NCI-H128 (cell line): Measurements from ENCODE around the gene GOLGA8J.
"Not testable (repeated sequence)": the region's sequence is repeated elsewhere in the genome, so short reads cannot be mapped to it uniquely, and the experiment has no call there.

Source experiments
- DNase-seq: peaks from one replicate; lab custom pipeline; 2025; ENCODE audit not compliant: unreplicated experiment; lab: John Stamatoyannopoulos, UW

Gene GOLGA8J, protein sequence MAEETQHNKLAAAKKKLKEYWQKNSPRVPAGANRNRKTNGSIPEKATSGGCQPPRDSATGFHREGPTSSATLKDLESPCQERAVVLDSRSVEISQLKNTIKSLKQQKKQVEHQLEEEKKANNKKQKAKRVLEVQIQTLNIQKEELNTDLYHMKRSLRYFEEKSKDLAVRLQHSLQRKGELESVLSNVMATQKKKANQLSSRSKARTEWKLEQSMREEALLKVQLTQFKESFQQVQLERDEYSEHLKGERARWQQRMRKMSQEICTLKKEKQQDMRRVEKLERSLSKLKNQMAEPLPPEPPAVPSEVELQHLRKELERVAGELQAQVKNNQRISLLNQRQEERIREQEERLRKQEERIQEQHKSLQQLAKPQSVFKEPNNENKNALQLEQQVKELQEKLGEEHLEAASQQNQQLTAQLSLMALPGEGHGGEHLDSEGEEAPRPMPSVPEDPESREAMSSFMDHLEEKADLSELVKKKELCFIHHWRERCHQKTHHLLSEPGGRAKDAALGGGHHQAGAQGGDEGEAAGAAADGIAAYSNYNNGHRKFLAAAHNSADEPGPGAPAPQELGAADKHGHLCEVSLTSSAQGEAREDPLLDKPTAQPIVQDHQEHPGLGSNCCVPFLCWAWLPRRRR

GRCh38 chr15:30082655-30083054 is at the start of gene GOLGA8J:
TSS of gene GOLGA8J (plus strand) at chr15:30082955. CDS start at chr15:30083053, 98 bp downstream.
- DNase-seq: not testable (repeated sequence)

GRCh38 chr15:30033211-30033610 is 49.5 kb upstream of the GOLGA8J start:
- DNase-seq: no peak

GRCh38 chr15:30033763-30034162 is 49.0 kb upstream of the GOLGA8J start:
- no peak for DNase-seq

GRCh38 chr15:30036036-30036703 is 46.6 kb upstream of the GOLGA8J start:
- no peak for DNase-seq

- DNase-seq: no peak
Observed at GRCh38 chr15:30038667-30039523, 43.9 kb upstream of the GOLGA8J start.

DNA sequence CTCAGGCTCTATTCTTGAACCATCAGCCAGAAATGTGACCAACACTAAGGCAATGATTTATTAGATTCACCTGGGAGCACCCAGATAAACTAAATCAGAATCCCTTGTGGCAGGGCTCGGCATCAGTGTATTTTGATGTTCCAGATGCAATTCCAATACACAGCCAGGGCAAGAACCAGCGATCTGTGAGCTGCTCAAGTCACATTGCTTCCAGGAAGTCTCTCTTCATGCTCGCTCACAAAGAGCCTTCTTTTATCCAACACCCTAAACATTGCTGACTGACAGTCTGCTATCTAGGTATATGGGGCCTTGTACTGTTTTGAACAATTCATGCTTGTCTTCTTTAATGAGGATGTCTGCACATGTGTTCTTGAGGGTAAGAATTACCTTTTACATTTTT is 40.9 kb upstream of the GOLGA8J start:
- DNase-seq: no peak

DNA sequence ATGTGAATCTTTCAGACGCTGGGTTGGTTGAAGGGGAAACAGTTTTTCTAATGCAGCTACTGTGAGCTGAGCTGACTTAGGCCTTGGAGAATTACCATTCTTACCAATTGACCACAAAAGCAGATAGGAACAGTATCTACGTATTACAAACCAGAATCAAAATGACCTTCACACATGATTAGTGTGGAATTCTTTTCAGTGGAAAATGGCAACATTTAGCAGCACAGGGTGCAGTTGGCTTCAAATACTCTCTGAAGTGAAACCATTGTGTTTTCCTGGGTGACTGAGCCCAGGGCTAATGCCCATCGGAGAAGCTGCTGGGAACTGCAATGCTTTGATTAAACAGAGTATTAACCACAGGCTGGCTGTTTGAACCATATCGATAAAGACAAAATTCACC is 40.2 kb upstream of the GOLGA8J start:
- DNase-seq: no peak

GRCh38 chr15:30043211-30043655 is 39.5 kb upstream of the GOLGA8J start:
- no peak for DNase-seq

GRCh38 chr15:30044377-30044776 is 38.4 kb upstream of the GOLGA8J start:
- DNase-seq: no peak

DNA sequence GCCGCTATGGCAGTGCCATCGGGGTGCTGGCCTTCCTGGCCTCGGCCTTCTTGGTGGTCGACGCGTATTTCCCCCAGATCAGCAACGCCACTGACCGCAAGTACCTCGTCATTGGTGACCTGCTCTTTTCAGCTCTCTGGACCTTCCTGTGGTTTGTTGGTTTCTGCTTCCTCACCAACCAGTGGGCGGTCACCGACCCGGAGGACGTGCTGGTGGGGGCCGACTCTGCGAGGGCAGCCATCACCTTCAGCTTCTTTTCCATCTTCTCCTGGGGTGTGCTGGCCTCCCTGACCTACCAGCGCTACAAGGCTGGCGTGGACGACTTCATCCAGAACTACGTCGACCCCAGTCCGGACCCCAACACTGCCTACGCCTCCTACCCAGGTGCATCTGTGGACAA is 37.9 kb upstream of the GOLGA8J start:
- not testable (repeated sequence) for DNase-seq

DNA sequence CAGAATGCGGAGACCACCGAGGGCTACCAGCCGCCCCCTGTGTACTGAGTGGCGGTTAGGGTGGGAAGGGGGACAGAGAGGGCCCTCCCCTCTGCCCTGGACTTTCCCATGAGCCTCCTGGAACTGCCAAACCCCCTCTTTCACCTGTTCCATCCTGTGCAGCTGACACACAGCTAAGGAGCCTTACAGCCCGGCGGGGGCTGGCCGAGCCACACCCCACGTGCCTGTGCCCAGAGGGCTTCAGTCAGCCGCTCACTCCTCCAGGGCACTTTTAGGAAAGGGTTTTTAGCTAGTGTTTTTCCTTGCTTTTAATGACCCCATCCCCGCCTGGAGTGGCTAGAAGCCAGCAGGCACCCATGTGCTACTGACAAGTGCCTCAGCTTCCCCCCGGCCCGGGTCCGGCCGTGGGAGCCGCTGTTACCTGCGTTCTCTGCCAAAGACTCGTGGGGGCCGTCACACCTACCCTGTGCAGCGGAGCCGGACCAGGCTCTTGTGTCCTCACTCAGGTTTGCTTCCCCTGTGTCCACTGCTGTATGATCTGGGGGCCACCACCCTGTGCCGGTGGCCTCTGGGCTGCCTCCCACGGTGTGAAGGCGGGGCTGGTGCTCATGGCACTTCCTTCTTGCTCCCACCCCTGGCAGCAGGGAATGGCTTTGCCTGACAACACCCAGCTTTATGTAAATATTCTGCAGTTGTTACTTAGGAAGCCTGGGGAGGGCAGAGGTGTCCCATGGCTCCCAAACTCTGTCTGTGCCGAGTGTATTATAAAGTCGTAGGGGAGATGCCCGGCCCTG is 37.3 kb upstream of the GOLGA8J start:
- not testable (repeated sequence) for DNase-seq

- no peak for DNase-seq
Observed at GRCh38 chr15:30046430-30046829, 36.3 kb upstream of the GOLGA8J start.

DNA sequence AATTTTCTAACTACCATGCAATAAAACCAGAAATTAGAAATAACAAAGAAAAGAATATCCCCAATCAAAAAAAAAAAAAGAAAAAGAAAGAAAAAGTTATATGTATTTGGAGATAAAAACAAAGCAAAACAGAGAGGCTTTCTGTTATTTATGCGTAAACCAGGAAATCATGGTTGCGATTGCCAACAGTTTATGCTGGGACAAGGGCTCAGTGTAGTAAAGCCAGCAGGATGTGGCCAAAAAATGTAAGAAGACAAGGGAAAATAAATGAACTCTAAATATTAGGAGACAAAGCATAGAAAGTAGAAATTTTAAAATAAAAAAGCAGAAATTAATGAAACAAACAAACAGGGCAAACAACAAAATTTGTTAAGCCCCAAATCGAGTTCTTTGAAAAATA is 27.2 kb upstream of the GOLGA8J start:
- DNase-seq: no peak

GRCh38 chr15:30056166-30056565 is 26.6 kb upstream of the GOLGA8J start:
- DNase-seq: no peak

DNA sequence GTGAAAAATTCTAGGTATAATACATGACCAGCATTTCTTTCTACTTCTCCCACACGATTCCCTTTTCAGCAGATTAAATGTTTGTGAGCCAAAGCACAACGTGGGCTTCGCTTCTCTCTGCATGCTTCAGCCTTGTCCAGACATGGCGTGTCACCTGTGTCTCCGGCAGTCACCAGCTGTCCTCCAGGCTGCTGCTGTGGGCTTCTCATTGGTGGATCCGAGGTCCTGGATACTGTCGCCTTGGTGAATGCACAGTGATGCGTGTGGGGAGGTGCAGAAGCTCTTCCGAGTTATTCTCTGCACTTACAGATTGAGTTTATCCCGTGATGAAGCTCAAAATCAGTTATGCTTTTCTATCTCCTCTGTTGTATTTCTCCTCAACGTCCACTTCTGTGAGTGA is 23.0 kb upstream of the GOLGA8J start:
- no peak for DNase-seq

- no peak for DNase-seq
Observed at GRCh38 chr15:30062881-30063280, 19.9 kb upstream of the GOLGA8J start.

GRCh38 chr15:30063835-30064546 is 18.8 kb upstream of the GOLGA8J start:
- DNase-seq: no peak

DNA sequence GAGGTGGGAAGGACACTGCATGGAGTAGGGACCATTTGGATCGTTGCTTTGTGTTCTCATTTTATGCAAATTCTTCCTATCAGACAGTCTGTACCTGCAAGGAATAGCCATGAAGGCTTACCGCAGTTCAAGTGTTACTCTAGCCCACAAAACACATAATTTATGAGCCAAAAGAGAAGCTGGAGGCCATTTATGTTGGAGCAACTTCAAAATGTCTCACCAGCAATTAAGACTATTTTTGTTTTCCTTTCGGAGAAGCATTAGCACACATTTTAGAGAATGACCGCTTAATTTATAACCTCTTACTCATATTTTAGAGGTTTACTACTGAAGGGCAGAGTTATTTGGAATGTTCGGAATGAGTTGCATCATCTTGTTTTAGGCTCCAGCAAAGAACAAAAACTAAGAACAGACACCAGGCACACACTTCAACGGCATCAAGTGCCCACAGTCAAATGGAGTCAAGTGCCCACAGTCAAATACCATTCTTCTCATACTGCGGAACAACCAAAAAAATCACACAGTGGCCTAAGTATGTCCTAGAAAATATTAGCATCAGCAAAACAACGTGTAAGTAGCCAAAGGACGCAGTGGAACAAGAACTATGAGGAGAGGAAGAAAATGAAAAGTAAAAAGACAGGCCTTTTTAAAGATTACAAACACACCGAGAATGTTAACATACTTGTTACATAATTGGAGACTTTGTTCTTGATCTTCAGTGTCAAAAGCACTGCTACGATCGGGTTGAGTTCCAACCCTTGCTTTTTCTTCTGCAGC is 17.5 kb upstream of the GOLGA8J start:
- DNase-seq: no peak

DNA sequence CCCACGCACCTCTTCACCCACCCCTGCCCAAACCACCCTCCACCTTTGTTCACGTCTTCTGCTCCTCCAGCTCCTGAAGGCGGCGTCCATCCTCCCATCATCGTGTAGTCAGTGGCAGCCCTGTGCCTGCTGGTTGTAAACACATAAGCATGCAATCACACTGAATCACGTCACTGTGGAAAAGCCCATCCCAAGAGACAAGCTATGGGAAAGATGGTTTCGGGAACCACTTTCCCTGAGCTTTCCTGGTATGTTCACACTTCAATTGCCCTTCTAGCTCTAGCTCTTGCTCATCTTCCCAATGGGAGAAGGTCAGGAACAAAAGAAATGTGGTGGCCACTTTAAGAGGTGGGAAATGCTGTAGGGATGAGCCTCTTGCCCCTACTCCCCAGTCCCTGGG is 14.4 kb upstream of the GOLGA8J start:
- no peak for DNase-seq
